ENCODE data around the gene LCN10.
"Not testable (repeated sequence)": the region's sequence is repeated elsewhere in the genome, so short reads cannot be mapped to it uniquely, and the experiment has no call there.

DNA sequence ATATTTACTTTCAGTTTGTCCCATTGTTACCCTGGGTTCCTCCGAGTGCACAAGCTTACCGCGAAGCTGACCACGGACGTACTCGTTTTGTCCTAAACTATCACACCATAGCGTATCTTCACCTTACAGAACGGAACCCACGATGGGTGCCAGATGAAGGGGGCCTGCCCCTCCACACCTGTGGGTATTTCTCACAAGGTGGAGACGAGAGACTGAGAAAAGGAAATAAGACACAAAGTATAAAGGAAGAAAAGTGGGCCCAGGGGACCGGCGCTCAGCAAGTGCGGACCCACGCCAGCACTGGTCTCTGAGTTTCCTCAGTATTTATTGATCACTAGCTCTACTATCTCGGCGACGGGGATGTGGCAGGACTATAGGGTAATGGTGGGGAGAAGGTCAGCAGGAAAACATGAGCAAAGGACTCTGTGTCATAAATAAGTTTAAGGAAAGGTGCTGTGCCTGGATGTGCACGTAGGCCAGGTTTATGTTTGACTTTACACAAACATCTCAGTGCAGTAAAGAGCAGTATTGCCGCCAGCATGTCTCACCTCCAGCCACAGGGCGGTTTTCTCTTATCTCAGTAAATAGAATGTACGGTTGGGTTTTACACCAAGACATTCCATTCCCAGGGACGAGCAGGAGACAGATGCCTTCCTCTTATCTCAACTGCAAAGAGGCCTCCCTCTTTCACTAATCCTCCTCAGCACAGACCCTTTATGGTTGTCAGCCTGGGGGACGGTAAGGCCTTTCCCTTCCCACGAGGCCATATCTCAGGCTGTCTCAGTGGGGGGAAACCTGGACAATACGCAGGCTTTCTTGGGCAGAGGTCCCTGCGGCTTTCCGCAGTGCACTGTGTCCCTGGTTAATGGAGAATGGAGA lies 46.1 kb upstream of the LCN10 start:
- TF ChIP-seq CTCF (IDR thresholded peaks at IDR 0.05; ENCODE audit: insufficient read depth, low read length) = not testable (repeated sequence)
- TF ChIP-seq, protein P1, sequence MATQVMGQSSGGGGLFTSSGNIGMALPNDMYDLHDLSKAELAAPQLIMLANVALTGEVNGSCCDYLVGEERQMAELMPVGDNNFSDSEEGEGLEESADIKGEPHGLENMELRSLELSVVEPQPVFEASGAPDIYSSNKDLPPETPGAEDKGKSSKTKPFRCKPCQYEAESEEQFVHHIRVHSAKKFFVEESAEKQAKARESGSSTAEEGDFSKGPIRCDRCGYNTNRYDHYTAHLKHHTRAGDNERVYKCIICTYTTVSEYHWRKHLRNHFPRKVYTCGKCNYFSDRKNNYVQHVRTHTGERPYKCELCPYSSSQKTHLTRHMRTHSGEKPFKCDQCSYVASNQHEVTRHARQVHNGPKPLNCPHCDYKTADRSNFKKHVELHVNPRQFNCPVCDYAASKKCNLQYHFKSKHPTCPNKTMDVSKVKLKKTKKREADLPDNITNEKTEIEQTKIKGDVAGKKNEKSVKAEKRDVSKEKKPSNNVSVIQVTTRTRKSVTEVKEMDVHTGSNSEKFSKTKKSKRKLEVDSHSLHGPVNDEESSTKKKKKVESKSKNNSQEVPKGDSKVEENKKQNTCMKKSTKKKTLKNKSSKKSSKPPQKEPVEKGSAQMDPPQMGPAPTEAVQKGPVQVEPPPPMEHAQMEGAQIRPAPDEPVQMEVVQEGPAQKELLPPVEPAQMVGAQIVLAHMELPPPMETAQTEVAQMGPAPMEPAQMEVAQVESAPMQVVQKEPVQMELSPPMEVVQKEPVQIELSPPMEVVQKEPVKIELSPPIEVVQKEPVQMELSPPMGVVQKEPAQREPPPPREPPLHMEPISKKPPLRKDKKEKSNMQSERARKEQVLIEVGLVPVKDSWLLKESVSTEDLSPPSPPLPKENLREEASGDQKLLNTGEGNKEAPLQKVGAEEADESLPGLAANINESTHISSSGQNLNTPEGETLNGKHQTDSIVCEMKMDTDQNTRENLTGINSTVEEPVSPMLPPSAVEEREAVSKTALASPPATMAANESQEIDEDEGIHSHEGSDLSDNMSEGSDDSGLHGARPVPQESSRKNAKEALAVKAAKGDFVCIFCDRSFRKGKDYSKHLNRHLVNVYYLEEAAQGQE (IDR thresholded peaks at IDR 0.05; ENCODE audit: insufficient replicate concordance, low read depth) = not testable (repeated sequence)
